CD4-positive, alpha-beta T cell (primary cell): ENCODE measurements around the gene MIER1. TPM values are rescaled to one million over a fixed set of nuclear protein-coding genes. Genes with fewer than 3 reads are reported as not detected.
A peak's percentile ranks its signal among the peaks of the same experiment; 100 is the strongest.

ENCODE experiments used
- ATAC-seq: fragments of 200-7000 bp; cut with Tn5 transposase; one replicate; pipeline ENCODE4 v1.10.0; 2022; ENCODE audit warnings: mild to moderate bottlenecking; ENCODE audit not compliant: poor library complexity
- CTCF ChIA-PET: fragments of 350-600 bp; sonication (Branson Sonifier 250); formaldehyde crosslinking; loops from one replicate; lab custom pipeline; 2021; ENCODE audit warnings: antibody characterized with exemption, inconsistent platforms; lab: Charles Lee
- POLR2A ChIA-PET: fragments of 350-600 bp; sonication (Branson Sonifier 250); formaldehyde crosslinking; loops from one replicate; lab custom pipeline; 2021; ENCODE audit warnings: antibody characterized with exemption, inconsistent platforms; lab: Charles Lee
- DNase-seq, 14 experiments: peaks; one replicate each; pipeline ENCODE4 v3.0.0-alpha.2; 2013 to 2020; ENCODE audit warnings: mixed read lengths in 2 of 14
- H3K27ac ChIP-seq, 2 donors: one replicate each; pipeline versions ENCODE4 v1.5.1 to v1.7.0; 2013; ENCODE audit warnings: low read length in 2 of 2, low read depth in 1 of 2, mild to moderate bottlenecking in 1 of 2
- H3K27me3 ChIP-seq, 2 experiments: 1 replicate in 1 of 2; 2 replicates in 1 of 2; pipeline versions ENCODE4 v1.6.1 to v1.7.0; 2013; ENCODE audit warnings: low read length in 2 of 2, control low read depth in 1 of 2, mild to moderate bottlenecking in 1 of 2, moderate library complexity in 1 of 2; ENCODE audit not compliant: insufficient read depth in 2 of 2, control insufficient read depth in 1 of 2
- H3K36me3 ChIP-seq: one replicate; pipeline ENCODE4 v1.6.1; 2013; ENCODE audit warnings: low read length, control low read depth; ENCODE audit not compliant: insufficient read depth
- H3K4me1 ChIP-seq: one replicate; pipeline ENCODE4 v1.6.1; 2013; ENCODE audit warnings: low read length, control low read depth; ENCODE audit not compliant: insufficient read depth
- H3K4me3 ChIP-seq: one replicate; pipeline ENCODE4 v1.5.1; 2013; ENCODE audit warnings: mild to moderate bottlenecking, low read length, moderate library complexity
- H3K9me3 ChIP-seq, 2 experiments: 1 replicate in 1 of 2; 2 replicates in 1 of 2; pipeline versions ENCODE4 v1.6.1 to v1.7.0; 2013; ENCODE audit warnings: low read length in 2 of 2, mild to moderate bottlenecking in 2 of 2, control low read depth in 1 of 2, moderate library complexity in 1 of 2; ENCODE audit not compliant: control insufficient read depth in 1 of 2, insufficient read depth in 1 of 2
- H3K27ac Mint-ChIP-seq: one replicate; pipeline ENCODE4 v1.8.0; 2020; ENCODE audit warnings: mixed read lengths
- H3K27me3 Mint-ChIP-seq: one replicate; pipeline ENCODE4 v1.8.0; 2021; ENCODE audit warnings: mixed read lengths
- H3K36me3 Mint-ChIP-seq: one replicate; pipeline ENCODE4 v1.8.0; 2021; ENCODE audit warnings: low read depth, mixed read lengths
- H3K4me1 Mint-ChIP-seq: one replicate; pipeline ENCODE4 v1.8.0; 2021; ENCODE audit warnings: low read depth, mixed read lengths
- H3K4me3 Mint-ChIP-seq: one replicate; pipeline ENCODE4 v1.8.0; 2020; ENCODE audit warnings: mild to moderate bottlenecking, mixed read lengths
- H3K9me3 Mint-ChIP-seq: one replicate; pipeline ENCODE4 v1.8.0; 2020; ENCODE audit warnings: mixed read lengths
- intact Hi-C, 2 experiments: fragments of 100-400 bp; cut with DNase I in 1 of 2; cut with micrococcal nuclease in 1 of 2; formaldehyde crosslinking; loops; one replicate each; pipeline versions ENCODE4 v1.15.1 to v1.9.0; 2023 to 2025; cut with DNase I, micrococcal nuclease
- total RNA-seq, 174 experiments: library from RNA in 2 of 174; stranded (reverse) in 2 of 174; gene quantifications; one replicate each; pipeline ENCODE4 v1.2.3 and lab custom pipeline; 2021 to 2026
- TF ChIP-seq, protein P1 (sequence below): fragments of 200-600 bp; IDR thresholded peaks from one replicate; pipeline ENCODE4 v1.8.0; 2022; ENCODE audit warnings: antibody characterized with exemption, mild to moderate bottlenecking

Gene MIER1
- total RNA-seq, 2 experiments from 2014 or later = 106 to 107 TPM

DNA sequence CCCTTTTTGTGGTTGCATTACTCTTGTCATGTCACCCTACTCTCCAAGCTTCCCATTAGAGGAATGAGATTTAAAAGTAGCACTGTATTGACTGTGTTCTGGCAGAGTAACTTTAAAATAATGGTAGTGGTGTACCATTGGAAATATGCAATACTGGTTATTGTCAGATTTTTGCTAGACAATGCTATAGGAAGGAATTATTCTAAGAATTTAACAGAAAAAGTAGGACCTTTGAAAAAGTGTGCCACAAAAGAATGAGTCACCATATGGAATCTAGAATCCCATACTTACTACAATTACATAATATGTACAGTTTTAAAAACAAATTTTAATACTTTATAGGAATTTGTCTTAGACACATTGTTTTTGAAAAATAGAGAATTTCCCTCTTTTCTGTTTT lies 13.8 kb downstream of the MIER1 start:
- Histone ChIP-seq H3K27ac (no peak overlapping the region), H3K4me3 (no peak overlapping the region), H3K4me1 (peaks cover 28% of the 10 kb centered on the region), H3K36me3 (peaks cover 12% of the 10 kb centered on the region), H3K9me3 (no peaks in the 10 kb centered on the region), H3K27me3 (no peaks in the 10 kb centered on the region)
- no peak for DNase-seq
- ChIA-PET POLR2A (interaction anchor here (1.0 to 1.1 kb wide), 3 partner anchors 14 to 43 kb away, joined by 3 to 4 read pairs (median 4); partner anchors contain the start of genes DNAI4 and MIER1), CTCF (no interaction called here)
- H3K4me1 Mint-ChIP-seq = peaks cover 96% of the 10 kb centered on the region
- TF ChIP-seq, protein P1, sequence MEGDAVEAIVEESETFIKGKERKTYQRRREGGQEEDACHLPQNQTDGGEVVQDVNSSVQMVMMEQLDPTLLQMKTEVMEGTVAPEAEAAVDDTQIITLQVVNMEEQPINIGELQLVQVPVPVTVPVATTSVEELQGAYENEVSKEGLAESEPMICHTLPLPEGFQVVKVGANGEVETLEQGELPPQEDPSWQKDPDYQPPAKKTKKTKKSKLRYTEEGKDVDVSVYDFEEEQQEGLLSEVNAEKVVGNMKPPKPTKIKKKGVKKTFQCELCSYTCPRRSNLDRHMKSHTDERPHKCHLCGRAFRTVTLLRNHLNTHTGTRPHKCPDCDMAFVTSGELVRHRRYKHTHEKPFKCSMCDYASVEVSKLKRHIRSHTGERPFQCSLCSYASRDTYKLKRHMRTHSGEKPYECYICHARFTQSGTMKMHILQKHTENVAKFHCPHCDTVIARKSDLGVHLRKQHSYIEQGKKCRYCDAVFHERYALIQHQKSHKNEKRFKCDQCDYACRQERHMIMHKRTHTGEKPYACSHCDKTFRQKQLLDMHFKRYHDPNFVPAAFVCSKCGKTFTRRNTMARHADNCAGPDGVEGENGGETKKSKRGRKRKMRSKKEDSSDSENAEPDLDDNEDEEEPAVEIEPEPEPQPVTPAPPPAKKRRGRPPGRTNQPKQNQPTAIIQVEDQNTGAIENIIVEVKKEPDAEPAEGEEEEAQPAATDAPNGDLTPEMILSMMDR = no peak
- ATAC-seq = no peak
- intact Hi-C loops = loop anchor here (10.0 kb wide), 2 partner anchors 116 to 1514 kb away; partner anchors contain the start of genes LEPR (in 1 of the 2), LEPROT (in 1 of the 2) and SLC35D1 (in 1 of the 2)
- H3K4me3 Mint-ChIP-seq = peak overlapping the region; percentile 58
- no peaks in the 10 kb centered on the region for H3K27me3 Mint-ChIP-seq
- no peak overlapping the region for H3K27ac Mint-ChIP-seq
- no peaks in the 10 kb centered on the region for H3K9me3 Mint-ChIP-seq
- peaks cover 44% of the 10 kb centered on the region for H3K36me3 Mint-ChIP-seq

DNA sequence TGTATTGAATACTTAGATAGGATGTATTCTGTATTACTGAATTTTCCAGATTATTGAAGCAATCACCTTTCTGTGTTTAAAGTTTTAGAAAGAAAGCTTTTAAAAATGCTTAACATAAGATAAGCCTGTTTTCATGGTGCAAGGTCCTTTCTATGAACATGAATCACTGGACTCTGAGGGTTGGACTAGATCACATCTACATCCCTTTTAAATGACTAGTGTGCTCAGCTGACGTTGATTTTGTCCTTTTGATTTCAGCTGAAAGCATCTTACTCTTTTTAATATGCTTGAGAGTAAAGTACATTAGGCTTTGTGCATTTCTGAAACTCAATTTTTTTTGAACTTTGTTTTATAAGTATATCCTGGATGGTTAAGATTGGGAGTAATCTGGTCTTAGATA lies 16.2 kb downstream of the MIER1 start:
- H3K27me3 ChIP-seq = no peaks in the 10 kb centered on the region
- H3K9me3 ChIP-seq = no peaks in the 10 kb centered on the region
- H3K9me3 Mint-ChIP-seq = no peaks in the 10 kb centered on the region
- H3K27ac ChIP-seq = no peak overlapping the region
- DNase-seq = no peak
- CTCF ChIA-PET = no interaction called here
- H3K27ac Mint-ChIP-seq = peak overlapping the region; percentile 69
- TF ChIP-seq, protein P1 = no peak
- H3K36me3 Mint-ChIP-seq = peaks cover 56% of the 10 kb centered on the region
- H3K4me1 Mint-ChIP-seq = peaks cover 79% of the 10 kb centered on the region
- peaks cover 26% of the 10 kb centered on the region for H3K4me1 ChIP-seq
- no peak overlapping the region for H3K4me3 Mint-ChIP-seq
- POLR2A ChIA-PET = interaction anchor here (0.6 kb wide), 1 partner anchor 492 kb away, joined by 3 read pairs; no protein-coding TSS in a partner anchor
- H3K36me3 ChIP-seq = peaks cover 30% of the 10 kb centered on the region
- intact Hi-C loops = no loop called here
- H3K27me3 Mint-ChIP-seq = no peaks in the 10 kb centered on the region
- no peak overlapping the region for H3K4me3 ChIP-seq
- ATAC-seq = no peak

DNA sequence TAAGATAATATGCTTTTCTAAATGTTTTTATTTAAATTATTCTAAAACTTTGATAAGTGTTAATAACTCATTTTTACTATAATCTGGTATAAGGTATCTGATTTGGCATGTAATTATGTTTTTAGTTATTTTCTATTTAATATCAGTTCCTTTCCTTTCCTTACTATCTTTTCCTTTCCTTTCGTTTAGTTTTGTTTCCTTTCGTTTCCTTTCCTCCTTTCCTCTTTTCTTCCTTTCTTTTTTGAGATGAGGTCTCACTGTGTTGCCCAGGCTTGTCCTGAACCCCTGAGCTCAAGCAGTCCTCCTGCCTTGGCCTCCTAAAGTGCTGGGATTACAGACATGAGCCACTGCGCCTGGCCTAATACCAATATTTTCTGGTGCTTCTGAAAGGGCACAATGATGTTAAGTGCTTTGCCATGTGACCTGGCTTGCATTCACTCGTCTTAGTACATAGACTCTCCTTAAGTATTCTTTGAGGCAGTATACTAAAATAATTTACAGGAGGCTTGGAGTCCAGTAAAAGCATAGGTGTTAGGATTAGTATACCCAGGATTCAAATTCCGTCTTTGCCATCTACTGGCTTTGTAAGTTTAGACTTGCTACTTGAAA lies 18.7 kb downstream of the MIER1 start:
- Histone ChIP-seq H3K4me3 (no peak overlapping the region), H3K27me3 (no peaks in the 10 kb centered on the region), H3K36me3 (peaks cover 54% of the 10 kb centered on the region), H3K27ac (no peak overlapping the region), H3K4me1 (peaks cover 15% of the 10 kb centered on the region), H3K9me3 (no peaks in the 10 kb centered on the region)
- ChIA-PET CTCF (no interaction called here), POLR2A (no interaction called here)
- DNase-seq (no peak), ATAC-seq (no peak)
- Mint-ChIP-seq H3K27ac (peak overlapping the region; percentile 76), H3K4me1 (peaks cover 79% of the 10 kb centered on the region), H3K9me3 (no peaks in the 10 kb centered on the region), H3K4me3 (peak overlapping the region; percentile 22), H3K27me3 (no peaks in the 10 kb centered on the region), H3K36me3 (peaks cover 74% of the 10 kb centered on the region)
- TF ChIP-seq, protein P1 = no peak
- intact Hi-C loops = no loop called here
